Measurements from ENCODE around the gene CIC. TPM values are rescaled to one million over a fixed set of nuclear protein-coding genes. Genes with fewer than 3 reads are reported as not detected.

Gene CIC
- total and polyA plus RNA-seq, 10 of the 15 experiments (the other 5 are each of a cell fraction or from before 2014, with no cell fraction given), result 0.18 to 50.6 (median 7.1) TPM

DNA sequence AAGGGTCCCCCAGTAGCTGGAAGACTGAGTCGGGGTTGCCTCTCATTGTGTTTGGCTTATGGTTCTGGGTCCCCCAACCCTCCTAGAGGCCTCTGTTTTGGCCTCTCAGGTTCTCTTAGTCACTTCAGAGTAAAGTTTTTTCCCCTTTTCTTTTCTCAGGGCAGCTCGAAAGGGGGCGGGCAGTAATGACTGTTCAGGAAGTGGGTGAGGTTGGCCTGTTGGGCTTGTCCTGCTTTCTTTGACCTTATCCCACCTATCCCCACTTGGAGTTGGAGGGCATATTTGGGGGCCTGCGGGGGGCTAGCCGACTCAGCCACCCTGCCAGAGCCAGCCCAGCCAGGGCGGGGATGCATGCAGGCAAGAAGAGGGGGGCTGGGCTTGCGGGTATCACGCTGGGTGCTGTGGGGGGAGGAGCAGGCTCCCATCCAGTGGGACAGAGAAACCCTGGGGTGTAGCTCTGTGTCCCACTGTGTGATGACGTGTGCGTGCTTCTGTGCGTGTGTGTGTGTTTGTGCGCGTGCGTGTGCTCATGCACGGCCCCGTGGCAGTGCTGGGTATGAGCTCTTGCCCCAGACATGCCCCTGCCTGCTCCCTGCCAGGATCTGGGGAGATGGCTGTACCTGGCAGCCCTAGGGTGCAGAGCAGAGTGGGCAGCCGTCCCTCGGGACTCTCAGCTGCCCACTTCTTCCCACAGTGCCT lies 1.4 kb downstream of the CIC start (continued):
- no peak for TF ChIP-seq PAX8 (IDR thresholded peaks at IDR 0.05)
- no peak for TF ChIP-seq NFXL1 (IDR thresholded peaks at IDR 0.05; ENCODE audit: borderline replicate concordance)
- TF ChIP-seq NBN (IDR thresholded peaks at IDR 0.05), result peak; percentile 88
- peak; percentile 34 for TF ChIP-seq E4F1 (IDR thresholded peaks at IDR 0.05; ENCODE audit: borderline replicate concordance, partially characterized antibody)
- 0 out of 2 replicates have a peak, but pooled peaks have one; percentile 26 for TF ChIP-seq YY1 (IDR thresholded peaks at IDR 0.05; ENCODE audit: low read depth, low read length)
- no peak for TF ChIP-seq TARDBP (IDR thresholded peaks at IDR 0.05; ENCODE audit: borderline replicate concordance)
- peak; percentile 54; the same call in 1 of the 2 replicates for TF ChIP-seq MLLT1 (IDR thresholded peaks at IDR 0.05)
- TF ChIP-seq, protein P1, sequence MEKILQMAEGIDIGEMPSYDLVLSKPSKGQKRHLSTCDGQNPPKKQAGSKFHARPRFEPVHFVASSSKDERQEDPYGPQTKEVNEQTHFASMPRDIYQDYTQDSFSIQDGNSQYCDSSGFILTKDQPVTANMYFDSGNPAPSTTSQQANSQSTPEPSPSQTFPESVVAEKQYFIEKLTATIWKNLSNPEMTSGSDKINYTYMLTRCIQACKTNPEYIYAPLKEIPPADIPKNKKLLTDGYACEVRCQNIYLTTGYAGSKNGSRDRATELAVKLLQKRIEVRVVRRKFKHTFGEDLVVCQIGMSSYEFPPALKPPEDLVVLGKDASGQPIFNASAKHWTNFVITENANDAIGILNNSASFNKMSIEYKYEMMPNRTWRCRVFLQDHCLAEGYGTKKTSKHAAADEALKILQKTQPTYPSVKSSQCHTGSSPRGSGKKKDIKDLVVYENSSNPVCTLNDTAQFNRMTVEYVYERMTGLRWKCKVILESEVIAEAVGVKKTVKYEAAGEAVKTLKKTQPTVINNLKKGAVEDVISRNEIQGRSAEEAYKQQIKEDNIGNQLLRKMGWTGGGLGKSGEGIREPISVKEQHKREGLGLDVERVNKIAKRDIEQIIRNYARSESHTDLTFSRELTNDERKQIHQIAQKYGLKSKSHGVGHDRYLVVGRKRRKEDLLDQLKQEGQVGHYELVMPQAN (conservative IDR thresholded peaks at IDR 0.05), result peak; percentile 47
- peak; percentile 42; the same call in 1 of the 2 replicates for TF ChIP-seq ZBTB40 (IDR thresholded peaks at IDR 0.05; ENCODE audit: borderline replicate concordance)
- TF ChIP-seq POLR2AphosphoS5 (IDR thresholded peaks at IDR 0.05; ENCODE audit: low read length), result peak; percentile 71
- TF ChIP-seq, protein P2, sequence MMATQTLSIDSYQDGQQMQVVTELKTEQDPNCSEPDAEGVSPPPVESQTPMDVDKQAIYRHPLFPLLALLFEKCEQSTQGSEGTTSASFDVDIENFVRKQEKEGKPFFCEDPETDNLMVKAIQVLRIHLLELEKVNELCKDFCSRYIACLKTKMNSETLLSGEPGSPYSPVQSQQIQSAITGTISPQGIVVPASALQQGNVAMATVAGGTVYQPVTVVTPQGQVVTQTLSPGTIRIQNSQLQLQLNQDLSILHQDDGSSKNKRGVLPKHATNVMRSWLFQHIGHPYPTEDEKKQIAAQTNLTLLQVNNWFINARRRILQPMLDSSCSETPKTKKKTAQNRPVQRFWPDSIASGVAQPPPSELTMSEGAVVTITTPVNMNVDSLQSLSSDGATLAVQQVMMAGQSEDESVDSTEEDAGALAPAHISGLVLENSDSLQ (IDR thresholded peaks at IDR 0.05), result peak; percentile 29; the same call in 1 of the 2 replicates
- TF ChIP-seq TBL1XR1 (IDR thresholded peaks at IDR 0.05; ENCODE audit: low read depth, low read length), result no peak
- peak; percentile 51; the same call in 1 of the 2 replicates for TF ChIP-seq NR2F1 (conservative IDR thresholded peaks at IDR 0.05)
- no peak for TF ChIP-seq ELK1 (IDR thresholded peaks at IDR 0.05; ENCODE audit: low read depth, low read length)
- peak; percentile 40; the same call in 1 of the 2 replicates for TF ChIP-seq SMAD5 (IDR thresholded peaks at IDR 0.05; ENCODE audit: low read depth)
- peak; percentile 66; the same call in 1 of the 2 replicates for TF ChIP-seq CHD2 (IDR thresholded peaks at IDR 0.05; ENCODE audit: borderline replicate concordance, low read depth, low read length)
- TF ChIP-seq SIX5 (IDR thresholded peaks at IDR 0.05; ENCODE audit: low read depth, low read length, severe bottlenecking), result no peak

Data from GM12878 (cell line).